ENCODE data around the gene APP. TPM values are rescaled to one million over a fixed set of nuclear protein-coding genes. Genes with fewer than 3 reads are reported as not detected.

APP gene
- total RNA-seq, 1 experiment from 2014 or later = 266 TPM

- H3K79me2 ChIP-seq (ENCODE audit: low read length) = no peaks in the 10 kb centered on the region
- H2AFZ ChIP-seq (ENCODE audit: low read length) = no peak overlapping the region
- no peaks in the 10 kb centered on the region for H3K36me3 ChIP-seq (ENCODE audit: low read depth, low read length)
- TF ChIP-seq CTCF (conservative IDR thresholded peaks at IDR 0.05; ENCODE audit: low read depth, low read length) (no peak), EZH2 (IDR thresholded peaks at IDR 0.05; ENCODE audit: low read length, unreplicated experiment) (no peak), EZH2phosphoT487 (IDR thresholded peaks at IDR 0.05; ENCODE audit: borderline replicate concordance, low read length) (no peak)
- no TSS peak for BruUV-seq (replicated peaks)
- H3K27me3 ChIP-seq (ENCODE audit: low read length) = no peaks in the 10 kb centered on the region
- no peak overlapping the region for H3K4me3 ChIP-seq (ENCODE audit: low read length)
- ChIA-PET POLR2A (ENCODE audit: unreplicated experiment) (no interaction called here), CTCF (no interaction called here)
- ATAC-seq = no peak
- DNase-seq = no peak
- no peaks in the 10 kb centered on the region for H4K20me1 ChIP-seq (ENCODE audit: low read length)
- intact Hi-C loops (cut with micrococcal nuclease) = loop anchor here (10.0 kb wide), 1 partner anchor 129 kb away; the partner anchor contains the start of genes ATP5PF and GABPA
- no peak overlapping the region for H3K27ac ChIP-seq (ENCODE audit: low read length)
- H3F3A ChIP-seq (ENCODE audit: low read length, unreplicated experiment) = no peaks in the 10 kb centered on the region
- H3K4me2 ChIP-seq (ENCODE audit: low read length) = no peak overlapping the region
- H3K4me1 ChIP-seq (ENCODE audit: insufficient read depth, low read length) = no peaks in the 10 kb centered on the region
- H3K9ac ChIP-seq (ENCODE audit: low read length) = no peak overlapping the region
- H3K9me3 ChIP-seq (ENCODE audit: low read length) = no peaks in the 10 kb centered on the region
- no peaks in the 10 kb centered on the region for H3K9me2 ChIP-seq (replicated peaks; ENCODE audit: low read length)
Measured at GRCh38 chr21:25863747-25864146, 306.8 kb downstream of the APP start.

GRCh38 chr21:25863031-25863430 is 307.5 kb downstream of the APP start:
- no peaks in the 10 kb centered on the region for H3F3A ChIP-seq (ENCODE audit: low read length, unreplicated experiment)
- no peak for TF ChIP-seq EZH2 (IDR thresholded peaks at IDR 0.05; ENCODE audit: low read length, unreplicated experiment)
- no peak for TF ChIP-seq CTCF (conservative IDR thresholded peaks at IDR 0.05; ENCODE audit: low read depth, low read length)
- no peak for TF ChIP-seq EZH2phosphoT487 (IDR thresholded peaks at IDR 0.05; ENCODE audit: borderline replicate concordance, low read length)
- H3K9me2 ChIP-seq (replicated peaks; ENCODE audit: low read length) = no peaks in the 10 kb centered on the region
- ATAC-seq (no peak), DNase-seq (no peak)
- H2AFZ ChIP-seq (ENCODE audit: low read length) = no peak overlapping the region
- no peak overlapping the region for H3K4me3 ChIP-seq (ENCODE audit: low read length)
- H3K4me1 ChIP-seq (ENCODE audit: insufficient read depth, low read length) = no peaks in the 10 kb centered on the region
- no TSS peak for BruUV-seq (replicated peaks)
- intact Hi-C loops (cut with micrococcal nuclease) = loop anchor here (10.0 kb wide), 1 partner anchor 128 kb away; the partner anchor contains the start of genes ATP5PF and GABPA
- H3K9me3 ChIP-seq (ENCODE audit: low read length) = no peaks in the 10 kb centered on the region
- ChIA-PET CTCF (interaction anchor here (0.7 kb wide), 1 partner anchor 220 kb away, joined by 6 read pairs; no protein-coding TSS in a partner anchor), POLR2A (ENCODE audit: unreplicated experiment) (no interaction called here)
- H4K20me1 ChIP-seq (ENCODE audit: low read length) = no peaks in the 10 kb centered on the region
- no peak overlapping the region for H3K9ac ChIP-seq (ENCODE audit: low read length)
- H3K79me2 ChIP-seq (ENCODE audit: low read length) = no peaks in the 10 kb centered on the region
- H3K27ac ChIP-seq (ENCODE audit: low read length) = no peak overlapping the region
- no peaks in the 10 kb centered on the region for H3K27me3 ChIP-seq (ENCODE audit: low read length)
- no peaks in the 10 kb centered on the region for H3K36me3 ChIP-seq (ENCODE audit: low read depth, low read length)
- no peak overlapping the region for H3K4me2 ChIP-seq (ENCODE audit: low read length)

GRCh38 chr21:25862596-25862995 is 308.0 kb downstream of the APP start:
- H2AFZ ChIP-seq (ENCODE audit: low read length) = no peak overlapping the region
- intact Hi-C loops (cut with micrococcal nuclease) = loop anchor here (1.0 to 10.0 kb wide), 3 partner anchors 72 to 254 kb away; partner anchors contain the start of genes ATP5PF and GABPA
- H3K4me1 ChIP-seq (ENCODE audit: insufficient read depth, low read length) = no peaks in the 10 kb centered on the region
- H3K27ac ChIP-seq (ENCODE audit: low read length) = no peak overlapping the region
- no peaks in the 10 kb centered on the region for H3K79me2 ChIP-seq (ENCODE audit: low read length)
- no peaks in the 10 kb centered on the region for H3K36me3 ChIP-seq (ENCODE audit: low read depth, low read length)
- no peak overlapping the region for H3K4me2 ChIP-seq (ENCODE audit: low read length)
- no peaks in the 10 kb centered on the region for H4K20me1 ChIP-seq (ENCODE audit: low read length)
- ChIA-PET POLR2A (ENCODE audit: unreplicated experiment) (no interaction called here), CTCF (interaction anchor here (0.5 to 0.7 kb wide), 2 partner anchors 72 to 221 kb away, joined by 3 to 6 read pairs; no protein-coding TSS in a partner anchor)
- ATAC-seq (peak; percentile 57), DNase-seq (peak; percentile 74)
- TF ChIP-seq EZH2phosphoT487 (IDR thresholded peaks at IDR 0.05; ENCODE audit: borderline replicate concordance, low read length) = no peak
- peak; percentile 96 for TF ChIP-seq CTCF (conservative IDR thresholded peaks at IDR 0.05; ENCODE audit: low read depth, low read length)
- H3K9me3 ChIP-seq (ENCODE audit: low read length) = no peaks in the 10 kb centered on the region
- no peaks in the 10 kb centered on the region for H3K27me3 ChIP-seq (ENCODE audit: low read length)
- H3K9me2 ChIP-seq (replicated peaks; ENCODE audit: low read length) = no peaks in the 10 kb centered on the region
- H3K9ac ChIP-seq (ENCODE audit: low read length) = no peak overlapping the region
- BruUV-seq (replicated peaks) = no TSS peak
- H3K4me3 ChIP-seq (ENCODE audit: low read length) = no peak overlapping the region
- H3F3A ChIP-seq (ENCODE audit: low read length, unreplicated experiment) = no peaks in the 10 kb centered on the region

Data from PC-3 (cell line).